MM.1S (cell line): ENCODE measurements around the gene SSNA1.

Experiments used
- EZH2 ChIP-seq: fragments of 300-600 bp; sonication (generic); optimal IDR thresholded peaks from 2 replicates; pipeline ENCODE3; 2017; ENCODE audit warnings: low read depth, mild to moderate bottlenecking, antibody characterized with exemption, low read length, mixed read lengths
- EZH2phosphoT487 ChIP-seq: fragments of 300-600 bp; sonication (generic); IDR thresholded peaks from 2 replicates; pipeline ENCODE4 v1.6.1; 2018; ENCODE audit warnings: antibody characterized with exemption, low read length
- TF ChIP-seq, protein P1 (sequence below): fragments of 300-600 bp; sonication (generic); IDR thresholded peaks from 2 replicates; pipeline ENCODE4 v1.5.1; 2016; ENCODE audit warnings: antibody characterized with exemption, low read length, mixed read lengths

DNA sequence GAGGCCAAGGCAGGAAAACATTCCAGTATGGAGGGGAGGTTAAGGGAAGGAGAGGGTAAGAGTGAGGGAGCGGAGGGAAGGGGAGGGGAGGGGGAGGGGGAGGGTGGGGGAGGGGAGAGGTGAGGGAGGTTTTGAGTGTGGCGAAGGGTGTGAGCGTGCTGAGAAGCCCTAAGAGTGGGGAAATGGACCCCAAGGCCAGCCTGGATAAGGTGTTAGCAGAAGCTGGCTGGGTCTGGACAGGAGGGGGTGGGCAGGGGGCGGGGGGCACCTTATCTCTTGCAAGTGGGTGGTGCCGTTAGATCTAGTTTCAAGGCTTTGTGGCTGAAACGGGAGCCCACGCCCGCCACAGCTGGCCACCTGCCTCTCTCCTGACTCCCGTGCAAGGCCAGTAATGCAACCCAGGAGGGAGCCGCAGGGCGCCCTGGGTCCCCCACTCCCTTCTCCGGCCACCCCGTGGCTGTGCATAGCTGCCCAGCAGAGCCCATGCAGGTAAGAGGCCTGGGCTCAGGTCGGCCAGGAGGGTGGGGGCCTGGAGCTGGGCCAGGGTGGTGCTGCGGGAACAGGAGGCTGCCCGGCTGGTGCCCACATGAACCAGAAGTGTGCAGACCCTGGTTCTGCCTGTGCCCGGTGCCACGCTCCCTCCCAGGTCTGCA, 39.5 kb downstream of the SSNA1 start:
- TF ChIP-seq, protein P1, sequence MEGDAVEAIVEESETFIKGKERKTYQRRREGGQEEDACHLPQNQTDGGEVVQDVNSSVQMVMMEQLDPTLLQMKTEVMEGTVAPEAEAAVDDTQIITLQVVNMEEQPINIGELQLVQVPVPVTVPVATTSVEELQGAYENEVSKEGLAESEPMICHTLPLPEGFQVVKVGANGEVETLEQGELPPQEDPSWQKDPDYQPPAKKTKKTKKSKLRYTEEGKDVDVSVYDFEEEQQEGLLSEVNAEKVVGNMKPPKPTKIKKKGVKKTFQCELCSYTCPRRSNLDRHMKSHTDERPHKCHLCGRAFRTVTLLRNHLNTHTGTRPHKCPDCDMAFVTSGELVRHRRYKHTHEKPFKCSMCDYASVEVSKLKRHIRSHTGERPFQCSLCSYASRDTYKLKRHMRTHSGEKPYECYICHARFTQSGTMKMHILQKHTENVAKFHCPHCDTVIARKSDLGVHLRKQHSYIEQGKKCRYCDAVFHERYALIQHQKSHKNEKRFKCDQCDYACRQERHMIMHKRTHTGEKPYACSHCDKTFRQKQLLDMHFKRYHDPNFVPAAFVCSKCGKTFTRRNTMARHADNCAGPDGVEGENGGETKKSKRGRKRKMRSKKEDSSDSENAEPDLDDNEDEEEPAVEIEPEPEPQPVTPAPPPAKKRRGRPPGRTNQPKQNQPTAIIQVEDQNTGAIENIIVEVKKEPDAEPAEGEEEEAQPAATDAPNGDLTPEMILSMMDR: no peak
- TF ChIP-seq EZH2: no peak
- TF ChIP-seq EZH2phosphoT487: no peak
